ENCODE data around the gene FBXW11. TPM values are rescaled to one million over a fixed set of nuclear protein-coding genes. Genes with fewer than 3 reads are reported as not detected.

FBXW11 gene
- total and polyA plus RNA-seq, 11 donors: 7.8 to 110 (median 83.0) TPM

- intact Hi-C loops (cut with DNase I): loop anchor here (5.0 to 10.0 kb wide), 7 partner anchors 260 to 488 kb away; partner anchors contain the start of genes FGF18 (in 3 of the 10) and STK10 (in 1 of the 10)
- Histone ChIP-seq H3K36me3 (peaks cover 0 to 21% (median 10%) of the 10 kb centered on the region in 9 donors), H3K27me3 (no peaks in the 10 kb centered on the region), H3K9me3 (no peaks in the 10 kb centered on the region), H3K4me3 (no peak overlapping the region), H3K27ac (no peak overlapping the region), H3K4me1 (peaks cover 0 to 31% (median 15%) of the 10 kb centered on the region in 12 donors)
- ATAC-seq (no peak), DNase-seq (no peak)
- TF ChIP-seq POLR2A (IDR thresholded peaks at IDR 0.05): no peak
- no peak for TF ChIP-seq CTCF (IDR thresholded peaks at IDR 0.05)
These were observed 101.6 kb downstream of the FBXW11 start for GRCh38 chr5:171904886-171905285.

DNA sequence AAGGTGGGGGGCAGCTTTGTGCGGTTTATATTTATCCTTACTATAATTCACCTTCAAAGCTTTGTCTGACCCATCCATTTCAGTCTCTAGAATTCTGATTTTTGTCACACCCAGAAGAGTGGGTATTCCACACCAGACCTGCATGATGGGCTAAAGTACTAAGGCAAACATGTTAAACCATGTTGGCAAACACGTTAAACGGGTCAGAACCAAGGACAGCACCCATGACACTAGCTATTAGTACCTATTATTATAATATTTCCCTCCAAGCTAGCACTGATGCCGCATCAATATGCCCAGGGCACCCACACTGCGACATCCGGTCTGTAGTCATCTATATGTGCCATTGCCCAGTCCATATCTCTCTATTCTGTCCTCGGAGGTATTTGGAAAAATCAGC, 104.7 kb downstream of the FBXW11 start:
- H3K27ac ChIP-seq: no peak overlapping the region
- no peak for ATAC-seq
- intact Hi-C loops (cut with DNase I): loop anchor here in 5 of 10 donors (10.0 kb wide), 4 partner anchors 257 to 283 kb away; partner anchors contain the start of gene STK10 (in 1 of the 5)
- WGBS, 4 donors: 90 to 95% (median 91%) methylated on average over 7 of the region's 7 CpGs
- H3K27me3 ChIP-seq: no peaks in the 10 kb centered on the region
- H3K36me3 ChIP-seq: peaks cover 0 to 24% (median 12%) of the 10 kb centered on the region in 9 donors
- TF ChIP-seq POLR2A (IDR thresholded peaks at IDR 0.05) (no peak), CTCF (IDR thresholded peaks at IDR 0.05) (no peak)
- H3K4me3 ChIP-seq: no peak overlapping the region
- no peak for DNase-seq
- H3K4me1 ChIP-seq: peaks cover 0 to 19% (median 12%) of the 10 kb centered on the region in 12 donors
- H3K9me3 ChIP-seq: no peaks in the 10 kb centered on the region

DNA sequence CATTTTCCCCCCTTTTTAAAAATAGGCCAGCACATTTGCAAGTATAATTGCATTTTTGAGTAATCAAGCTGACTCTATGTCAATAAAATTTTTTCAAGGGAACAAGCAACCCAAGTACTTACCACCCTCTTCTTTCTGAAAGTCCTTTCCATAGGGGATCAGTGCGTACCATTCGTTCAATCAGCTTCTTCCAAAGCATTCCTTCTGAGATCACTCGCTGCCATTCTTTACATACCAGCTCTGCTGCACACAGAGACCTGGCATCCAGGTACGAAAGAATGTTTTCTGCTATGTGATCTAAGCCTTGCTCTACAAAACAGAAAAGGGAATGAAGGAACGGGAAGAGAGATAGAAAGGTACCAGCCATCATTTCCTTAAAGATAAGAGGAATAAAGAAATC, 106.6 kb downstream of the FBXW11 start:
- H3K4me1 ChIP-seq: peaks cover 0 to 16% (median 5%) of the 10 kb centered on the region in 12 donors
- 82 to 95% (median 91%) methylated on average over 5 of the region's 5 CpGs for WGBS, 4 donors
- H3K27me3 ChIP-seq: no peaks in the 10 kb centered on the region
- no peak overlapping the region for H3K4me3 ChIP-seq
- intact Hi-C loops (cut with DNase I): loop anchor here in 5 of 10 donors (10.0 kb wide), 4 partner anchors 255 to 285 kb away; partner anchors contain the start of gene STK10 (in 1 of the 5)
- H3K27ac ChIP-seq: no peak overlapping the region
- DNase-seq (no peak), ATAC-seq (no peak)
- no peak for TF ChIP-seq POLR2A (IDR thresholded peaks at IDR 0.05)
- H3K36me3 ChIP-seq: peaks cover 0 to 31% (median 12%) of the 10 kb centered on the region in 9 donors
- H3K9me3 ChIP-seq: no peaks in the 10 kb centered on the region

GRCh38 chr5:171898879-171899278, 107.6 kb downstream of the FBXW11 start:
- Histone ChIP-seq H3K27ac (no peak overlapping the region), H3K36me3 (peaks cover 0 to 31% (median 12%) of the 10 kb centered on the region in 9 donors), H3K4me1 (peaks cover 0 to 14% (median 5%) of the 10 kb centered on the region in 12 donors), H3K9me3 (no peaks in the 10 kb centered on the region), H3K4me3 (no peak overlapping the region), H3K27me3 (no peaks in the 10 kb centered on the region)
- 81 to 93% (median 85%) methylated on average over 1 of the region's 1 CpG for WGBS, 4 donors
- DNase-seq: no peak
- TF ChIP-seq CTCF (IDR thresholded peaks at IDR 0.05) (no peak), POLR2A (IDR thresholded peaks at IDR 0.05) (no peak)
- ATAC-seq: no peak
- intact Hi-C loops (cut with DNase I): no loop called here

DNA sequence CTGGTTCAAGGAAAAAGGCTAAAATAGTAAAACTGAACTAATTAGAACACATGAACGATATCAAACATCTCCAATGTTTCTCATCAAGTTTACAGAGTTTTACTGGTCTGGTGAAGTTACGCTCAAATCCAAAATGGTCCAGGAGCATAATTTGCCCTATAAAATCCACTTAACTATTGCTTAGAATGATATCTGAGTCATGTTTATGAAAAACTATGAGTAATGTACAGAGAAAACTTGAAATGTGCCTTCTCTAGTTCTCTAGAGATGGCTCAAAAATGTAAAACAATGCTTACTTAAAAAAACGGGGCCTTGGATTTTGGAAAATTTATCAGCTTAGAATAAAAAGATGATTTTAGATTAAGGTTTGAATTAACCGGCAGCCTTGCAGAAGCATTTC, 108.1 kb downstream of the FBXW11 start:
- intact Hi-C loops (cut with DNase I): no loop called here
- Histone ChIP-seq H3K4me3 (no peak overlapping the region), H3K27me3 (no peaks in the 10 kb centered on the region), H3K36me3 (peaks cover 0 to 31% (median 12%) of the 10 kb centered on the region in 9 donors), H3K9me3 (no peaks in the 10 kb centered on the region), H3K27ac (no peak overlapping the region), H3K4me1 (peaks cover 0 to 19% (median 6%) of the 10 kb centered on the region in 12 donors)
- no peak for ATAC-seq
- no peak for DNase-seq
- 88 to 96% (median 94%) methylated on average over 4 of the region's 4 CpGs for WGBS, 4 donors
- TF ChIP-seq CTCF (IDR thresholded peaks at IDR 0.05): no peak
- TF ChIP-seq POLR2A (IDR thresholded peaks at IDR 0.05): no peak

Data from heart left ventricle (tissue), 16 donors.